Psoas muscle (tissue), 8 donors: Measurements from ENCODE around the gene GARIN1A. TPM values are rescaled to one million over a fixed set of nuclear protein-coding genes. Genes with fewer than 3 reads are reported as not detected.

ENCODE experiments used
- ATAC-seq, 4 donors: fragments of 200-7000 bp; cut with Tn5 transposase; one replicate each; pipeline ENCODE4 v1.9.1; 2020; ENCODE audit warnings: moderate library complexity in 3 of 4, mild to moderate bottlenecking in 2 of 4
- DNase-seq, 2 donors: peaks; one replicate each; pipeline ENCODE4 v3.0.0-alpha.2; 2020
- H3K27ac ChIP-seq: fragments of 200-600 bp; one replicate; pipeline ENCODE4 v1.8.0; 2022
- H3K27me3 ChIP-seq, 3 donors: fragments of 200-600 bp in 1 of 3; one replicate each; pipeline versions ENCODE4 v1.6.1 to v1.8.0; 2013 to 2022; ENCODE audit warnings: low read length in 2 of 3, mild to moderate bottlenecking in 2 of 3, moderate library complexity in 1 of 3; ENCODE audit not compliant: insufficient read depth in 3 of 3
- H3K36me3 ChIP-seq, 2 donors: fragments of 200-600 bp in 1 of 2; one replicate each; pipeline versions ENCODE4 v1.6.1 to v1.8.0; 2013 to 2022; ENCODE audit warnings: low read depth in 1 of 2, mild to moderate bottlenecking in 1 of 2, moderate library complexity in 1 of 2; ENCODE audit not compliant: insufficient read depth in 1 of 2
- H3K4me1 ChIP-seq: fragments of 200-600 bp; one replicate; pipeline ENCODE4 v1.8.0; 2022
- H3K4me3 ChIP-seq: fragments of 200-600 bp; one replicate; pipeline ENCODE4 v1.8.0; 2022; ENCODE audit warnings: mild to moderate bottlenecking
- H3K9me3 ChIP-seq: fragments of 200-600 bp; one replicate; pipeline ENCODE4 v1.8.0; 2022
- CTCF ChIP-seq: fragments of 200-600 bp; IDR thresholded peaks from one replicate; pipeline ENCODE4 v1.8.0; 2022; ENCODE audit warnings: antibody characterized with exemption
- WGBS, 3 donors: extraction: QIAGEN DNeasy Blood & Tissue Kit; methylation state at CpG; one replicate each; pipeline versions ENCODE4 v1.1.6 to v1.1.7; 2013; 5-methylcytosine and 5-hydroxymethylcytosine counted together
- intact Hi-C, 2 donors: fragments of 100-400 bp; cut with DNase I; formaldehyde crosslinking; loops; one replicate each; pipeline versions ENCODE4 v1.11.0 to v1.14.2; 2022
- polyA plus RNA-seq, 3 donors: library from polyadenylated mRNA; stranded (reverse); fragments of 200-250 nt; gene quantifications; one replicate each; pipeline ENCODE4 v1.2.3, GENCODE V29; 2013
- total RNA-seq, 4 donors: library from RNA; stranded (reverse); fragmentation: NEBNext Ultra II Directional in 2 of 4; extraction: Animal tissue kit (Norgen Biotek cat#: 25700) in 2 of 4; gene quantifications; one replicate each; pipeline versions ENCODE4 v1.2.1 to v1.2.4, GENCODE V29; 2021 to 2023
- donor health status: healthy with polysubstance abuse.
- donor health status: DM: no; HTN: no; CAD: no; lungs with moderate emphysema.
- donor health status: Bipolar disorder and iron deficiency.
- donor health status: healthy.
- donor health status: DM: yes; HTN: yes; CAD: no.
- donor health status: DM: no; HTN: no; CAD: no.
- donor health status: DM: no; HTN: no; CAD: no.
- donor health status: DM: yes; HTN: yes; CAD: no.

Gene GARIN1A
- total and polyA plus RNA-seq, 7 donors: 0.27 to 3.3 (median 0.82) TPM

DNA sequence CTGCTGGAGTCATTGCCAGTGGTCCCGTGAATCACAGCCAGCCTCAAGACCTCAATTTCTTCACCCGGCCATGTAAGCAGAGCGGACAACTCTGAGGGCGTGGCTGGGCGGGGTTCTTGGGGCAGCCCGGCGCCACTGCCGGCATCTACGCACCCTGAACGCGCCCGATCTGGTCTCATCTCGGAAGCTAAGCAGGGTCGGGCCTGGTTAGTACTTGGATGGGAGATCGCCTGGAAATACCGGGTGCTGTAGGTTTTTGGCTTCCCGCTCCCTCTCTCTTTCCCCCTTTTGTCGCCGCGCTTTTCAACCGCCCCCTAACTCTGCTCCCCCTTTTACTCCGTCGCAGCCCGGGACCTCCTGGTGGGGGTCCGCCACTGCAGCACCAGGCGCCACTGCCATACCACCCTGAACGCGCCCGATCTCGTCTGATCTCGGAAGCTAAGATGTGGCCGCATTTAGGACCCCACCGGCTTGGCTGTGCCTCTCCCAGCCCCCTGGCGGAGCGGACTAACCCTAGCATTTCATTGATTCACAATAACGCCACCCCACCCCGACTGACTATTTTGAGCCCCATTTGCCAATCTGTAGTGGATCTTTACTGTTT is 25.3 kb downstream of the GARIN1A start:
- no peak for TF ChIP-seq CTCF
- 3 to 4% (median 4%) methylated on average over 37 of the region's 37 CpGs for WGBS, 3 donors
- DNase-seq: peak; percentile 56 to 78

GRCh38 chr7:128699196-128699712 is 27.2 kb downstream of the GARIN1A start:
- WGBS, 3 donors: 81 to 84% (median 83%) methylated on average over 3 of the region's 3 CpGs
- no peak for TF ChIP-seq CTCF
- no peak overlapping the region for H3K4me3 ChIP-seq
- H3K27ac ChIP-seq: no peak overlapping the region
- no peaks in the 10 kb centered on the region for H3K36me3 ChIP-seq
- H3K9me3 ChIP-seq: no peaks in the 10 kb centered on the region
- DNase-seq (no peak), ATAC-seq (no peak)
- H3K4me1 ChIP-seq: peaks cover 9% of the 10 kb centered on the region
- peaks cover 0 to 47% (median 11%) of the 10 kb centered on the region in 3 donors for H3K27me3 ChIP-seq
- intact Hi-C loops: no loop called here

More for the DNA sequence above, 25.3 kb downstream of the GARIN1A start:
- H3K27ac ChIP-seq: no peak overlapping the region
- H3K4me1 ChIP-seq: peaks cover 9% of the 10 kb centered on the region
- peaks cover 0 to 56% (median 11%) of the 10 kb centered on the region in 3 donors for H3K27me3 ChIP-seq
- intact Hi-C loops: no loop called here
- H3K4me3 ChIP-seq: peak overlapping the region; percentile 50
- H3K9me3 ChIP-seq: no peaks in the 10 kb centered on the region
- no peaks in the 10 kb centered on the region for H3K36me3 ChIP-seq
- peak; percentile 63 to 85 (median 76) for ATAC-seq

GRCh38 chr7:128699895-128700294 is 27.8 kb downstream of the GARIN1A start:
- ATAC-seq: no peak

GRCh38 chr7:128701062-128701785 is 29.1 kb downstream of the GARIN1A start:
- no peak for ATAC-seq
- 78 to 82% (median 80%) methylated on average over 6 of the region's 6 CpGs for WGBS, 3 donors
- no peak overlapping the region for H3K27ac ChIP-seq
- no peak for TF ChIP-seq CTCF
- H3K4me1 ChIP-seq: peaks cover 9% of the 10 kb centered on the region
- no peak for DNase-seq
- H3K27me3 ChIP-seq: peaks cover 0 to 43% (median 10%) of the 10 kb centered on the region in 3 donors
- no peaks in the 10 kb centered on the region for H3K9me3 ChIP-seq
- H3K4me3 ChIP-seq: no peak overlapping the region
- H3K36me3 ChIP-seq: no peaks in the 10 kb centered on the region
- intact Hi-C loops: no loop called here

More at GRCh38 chr7:128699895-128700294, 27.8 kb downstream of the GARIN1A start:
- 81 to 87% (median 83%) methylated on average over 1 of the region's 1 CpG for WGBS, 3 donors
- peaks cover 0 to 47% (median 11%) of the 10 kb centered on the region in 3 donors for H3K27me3 ChIP-seq
- no peaks in the 10 kb centered on the region for H3K36me3 ChIP-seq
- DNase-seq: no peak
- H3K9me3 ChIP-seq: no peaks in the 10 kb centered on the region
- intact Hi-C loops: no loop called here
- peaks cover 9% of the 10 kb centered on the region for H3K4me1 ChIP-seq
- no peak for TF ChIP-seq CTCF
- H3K4me3 ChIP-seq: no peak overlapping the region
- H3K27ac ChIP-seq: no peak overlapping the region
